NB4 (cell line): ENCODE data around the gene C1orf56.

ENCODE experiments used
- MYC ChIP-seq: IDR thresholded peaks from 2 replicates; pipeline ENCODE4 v1.6.1; 2011; ENCODE audit warnings: low read depth, low read length
- POLR2A ChIP-seq: IDR thresholded peaks from 2 replicates; pipeline ENCODE4 v1.6.1; 2011; ENCODE audit warnings: mild to moderate bottlenecking; ENCODE audit not compliant: insufficient read length; ENCODE audit errors: extremely low read depth
- TF ChIP-seq, protein P1 (sequence below): IDR thresholded peaks from one replicate; pipeline ENCODE4 v1.5.1; 2012; ENCODE audit warnings: low read depth, low read length
- TF ChIP-seq, protein P2 (sequence below): IDR thresholded peaks from 2 replicates; pipeline ENCODE4 v1.6.1; 2011; ENCODE audit warnings: low read depth, low read length

DNA sequence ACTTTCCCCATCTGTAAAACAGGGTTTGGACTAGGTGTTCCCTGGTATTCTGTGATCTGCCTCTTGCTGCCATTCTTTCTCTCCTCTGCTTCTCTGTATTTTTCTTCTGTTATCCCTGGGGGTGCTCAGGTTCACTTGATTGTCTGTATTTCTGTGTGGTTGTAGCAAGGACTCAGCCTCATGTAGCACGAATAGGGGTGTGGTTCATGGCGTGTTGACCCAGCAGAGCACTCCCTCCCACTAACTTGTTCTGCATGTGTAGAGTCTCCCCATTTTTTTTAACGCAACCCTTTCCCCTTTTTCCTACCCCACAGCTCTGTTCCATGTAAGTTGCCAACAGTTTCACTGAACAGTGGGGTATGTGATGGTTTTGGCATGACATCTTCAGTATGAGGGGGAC, 12.4 kb upstream of the C1orf56 start:
- TF ChIP-seq, protein P1, sequence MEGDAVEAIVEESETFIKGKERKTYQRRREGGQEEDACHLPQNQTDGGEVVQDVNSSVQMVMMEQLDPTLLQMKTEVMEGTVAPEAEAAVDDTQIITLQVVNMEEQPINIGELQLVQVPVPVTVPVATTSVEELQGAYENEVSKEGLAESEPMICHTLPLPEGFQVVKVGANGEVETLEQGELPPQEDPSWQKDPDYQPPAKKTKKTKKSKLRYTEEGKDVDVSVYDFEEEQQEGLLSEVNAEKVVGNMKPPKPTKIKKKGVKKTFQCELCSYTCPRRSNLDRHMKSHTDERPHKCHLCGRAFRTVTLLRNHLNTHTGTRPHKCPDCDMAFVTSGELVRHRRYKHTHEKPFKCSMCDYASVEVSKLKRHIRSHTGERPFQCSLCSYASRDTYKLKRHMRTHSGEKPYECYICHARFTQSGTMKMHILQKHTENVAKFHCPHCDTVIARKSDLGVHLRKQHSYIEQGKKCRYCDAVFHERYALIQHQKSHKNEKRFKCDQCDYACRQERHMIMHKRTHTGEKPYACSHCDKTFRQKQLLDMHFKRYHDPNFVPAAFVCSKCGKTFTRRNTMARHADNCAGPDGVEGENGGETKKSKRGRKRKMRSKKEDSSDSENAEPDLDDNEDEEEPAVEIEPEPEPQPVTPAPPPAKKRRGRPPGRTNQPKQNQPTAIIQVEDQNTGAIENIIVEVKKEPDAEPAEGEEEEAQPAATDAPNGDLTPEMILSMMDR: no peak
- no peak for TF ChIP-seq POLR2A
- TF ChIP-seq, protein P2, sequence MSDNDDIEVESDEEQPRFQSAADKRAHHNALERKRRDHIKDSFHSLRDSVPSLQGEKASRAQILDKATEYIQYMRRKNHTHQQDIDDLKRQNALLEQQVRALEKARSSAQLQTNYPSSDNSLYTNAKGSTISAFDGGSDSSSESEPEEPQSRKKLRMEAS: no peak
- no peak for TF ChIP-seq MYC
